NOMO-1 (cell line): ENCODE data around the gene CDC123.
"Not testable (repeated sequence)": the region's sequence is repeated elsewhere in the genome, so short reads cannot be mapped to it uniquely, and the experiment has no call there.

Source experiments
- DNase-seq, 2 experiments: peaks; one replicate each; lab custom pipeline; 2025; ENCODE audit not compliant: unreplicated experiment in 2 of 2; lab: John Stamatoyannopoulos, UW

Gene CDC123

GRCh38 chr10:12287772-12288171, 91.8 kb downstream of the CDC123 start:
- no peak for DNase-seq

GRCh38 chr10:12297784-12298183, 101.8 kb downstream of the CDC123 start:
- DNase-seq = not testable (repeated sequence)

GRCh38 chr10:12299222-12299965, 103.4 kb downstream of the CDC123 start:
- no peak for DNase-seq
